GM18502 (cell line): ENCODE measurements around the gene SCT.

Source experiments
- ATAC-seq: cut with Tn5 transposase; IDR thresholded peaks from one replicate; pipeline ENCODE4 v1.9.1; 2021; ENCODE audit warnings: mild to moderate bottlenecking; ENCODE audit not compliant: unreplicated experiment, poor library complexity

The SCT gene

GRCh38 chr11:623999-624704 is 2.8 kb downstream of the SCT start:
- no peak for ATAC-seq

DNA sequence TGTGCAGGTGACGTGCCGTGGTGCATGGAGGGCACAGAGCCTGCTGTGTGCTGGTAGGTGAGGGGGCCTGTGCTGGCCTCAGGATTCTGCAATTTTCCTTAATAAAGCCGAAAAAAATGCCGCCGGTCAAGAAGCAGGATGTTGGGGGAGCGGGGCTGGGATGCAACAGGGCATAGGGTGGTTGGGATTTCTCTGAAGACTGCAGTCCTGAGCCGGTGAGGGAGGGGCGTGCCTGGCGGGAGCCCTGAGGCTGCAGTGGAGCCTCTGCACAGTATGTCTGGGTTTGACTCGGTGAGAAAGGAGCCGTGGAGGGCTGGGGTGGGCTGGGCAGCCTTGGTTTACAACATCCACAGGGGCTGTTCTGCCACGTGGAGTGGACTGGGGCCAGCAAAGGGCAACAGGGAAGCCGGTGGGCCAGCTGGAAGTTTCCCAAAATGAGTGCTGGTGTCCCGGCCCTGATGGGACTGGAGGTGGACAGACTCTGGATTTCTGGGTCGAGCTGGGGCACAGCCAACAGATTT is 3.6 kb downstream of the SCT start:
- no peak for ATAC-seq

DNA sequence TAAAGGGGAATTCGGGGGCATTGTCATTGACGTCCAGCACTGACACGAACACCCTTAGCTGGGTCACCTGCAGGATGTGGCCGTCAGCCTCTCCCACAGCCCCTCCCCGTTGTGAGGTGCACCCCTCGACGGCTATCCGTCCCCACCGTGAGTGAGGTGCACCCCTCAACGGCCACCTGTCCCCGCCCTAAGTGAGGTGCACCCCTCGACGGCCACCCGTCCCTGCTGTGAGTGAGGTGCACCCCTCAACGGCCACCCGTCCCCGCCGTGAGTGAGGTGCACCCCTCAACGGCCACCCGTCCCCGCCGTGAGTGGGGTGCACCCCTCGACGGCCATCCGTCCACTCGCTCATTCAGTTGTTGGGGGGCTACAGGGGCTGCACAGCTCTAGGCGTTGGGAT is 5.1 kb downstream of the SCT start:
- ATAC-seq: no peak

DNA sequence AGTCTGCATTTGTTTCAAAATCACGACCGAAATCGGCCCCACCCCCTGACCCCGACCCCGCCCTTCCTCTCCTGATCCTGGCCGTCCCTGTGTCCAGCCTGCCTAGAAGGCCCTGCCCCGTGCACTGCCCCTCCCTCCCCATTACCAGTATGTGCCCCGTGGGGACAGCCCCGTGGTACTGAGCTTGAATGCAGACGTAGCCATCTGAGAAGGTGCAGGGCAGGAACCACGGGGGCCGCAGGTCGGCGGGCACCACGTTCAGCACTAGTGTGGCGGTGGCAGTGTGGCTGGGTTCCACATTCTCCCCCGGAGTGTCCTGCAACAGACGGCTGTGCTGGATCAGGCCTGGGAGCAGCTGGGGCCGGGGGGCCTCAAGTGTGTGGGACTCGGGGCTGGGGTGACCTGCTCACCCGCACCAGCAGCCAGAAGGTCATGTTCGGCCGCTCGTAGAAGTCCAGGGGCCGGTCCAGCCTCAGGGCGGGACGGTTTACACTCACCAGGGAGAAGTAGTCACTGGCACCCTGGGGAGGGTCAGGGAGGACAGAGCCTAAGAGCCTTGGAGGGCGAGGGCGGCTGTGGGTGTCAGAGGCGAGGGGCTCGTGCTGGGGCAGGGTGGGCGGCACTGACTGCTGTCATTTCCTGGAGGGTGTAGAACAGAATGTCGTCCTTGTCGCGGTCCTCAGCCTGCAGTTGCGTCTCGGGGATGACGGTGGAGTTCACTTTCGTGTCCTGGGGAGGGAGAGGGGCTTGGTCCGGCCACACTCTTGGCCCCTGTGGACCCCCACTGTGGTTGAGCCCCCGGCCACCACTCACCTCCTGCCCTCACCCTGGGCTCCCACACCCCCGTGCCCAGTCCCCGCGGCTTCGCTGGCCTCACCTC is 5.8 kb downstream of the SCT start:
- no peak for ATAC-seq

GRCh38 chr11:620201-620600 is 6.8 kb downstream of the SCT start:
- no peak for ATAC-seq

DNA sequence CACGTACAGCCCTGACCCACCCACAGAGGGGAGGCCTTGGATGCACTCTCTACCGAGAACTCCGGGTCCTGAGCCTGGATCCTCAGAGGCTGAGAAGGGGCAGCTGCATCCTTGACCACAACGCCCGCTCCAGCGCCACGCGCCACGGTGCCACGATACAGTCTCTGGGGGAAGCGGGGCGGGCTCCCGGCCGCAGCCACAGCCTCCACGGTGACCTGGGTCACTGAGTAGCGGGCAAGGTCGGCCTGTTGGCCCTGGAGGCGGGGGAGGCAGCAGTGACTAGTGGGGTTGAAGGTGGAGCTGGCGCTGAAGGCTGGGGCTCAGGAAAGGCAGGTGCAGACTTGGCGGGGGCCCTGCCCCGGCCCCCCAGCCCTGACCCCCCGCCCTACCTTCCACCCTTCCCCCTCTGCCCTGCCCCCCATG is 7.3 kb downstream of the SCT start:
- ATAC-seq: no peak

GRCh38 chr11:618856-619627 is 7.9 kb downstream of the SCT start:
- ATAC-seq: no peak

- ATAC-seq: no peak
These were observed 8.9 kb downstream of the SCT start for GRCh38 chr11:617912-618682.

GRCh38 chr11:617199-617911 is 9.6 kb downstream of the SCT start:
- ATAC-seq: no peak

- ATAC-seq: no peak
These were observed 10.4 kb downstream of the SCT start for GRCh38 chr11:616320-617198.

DNA sequence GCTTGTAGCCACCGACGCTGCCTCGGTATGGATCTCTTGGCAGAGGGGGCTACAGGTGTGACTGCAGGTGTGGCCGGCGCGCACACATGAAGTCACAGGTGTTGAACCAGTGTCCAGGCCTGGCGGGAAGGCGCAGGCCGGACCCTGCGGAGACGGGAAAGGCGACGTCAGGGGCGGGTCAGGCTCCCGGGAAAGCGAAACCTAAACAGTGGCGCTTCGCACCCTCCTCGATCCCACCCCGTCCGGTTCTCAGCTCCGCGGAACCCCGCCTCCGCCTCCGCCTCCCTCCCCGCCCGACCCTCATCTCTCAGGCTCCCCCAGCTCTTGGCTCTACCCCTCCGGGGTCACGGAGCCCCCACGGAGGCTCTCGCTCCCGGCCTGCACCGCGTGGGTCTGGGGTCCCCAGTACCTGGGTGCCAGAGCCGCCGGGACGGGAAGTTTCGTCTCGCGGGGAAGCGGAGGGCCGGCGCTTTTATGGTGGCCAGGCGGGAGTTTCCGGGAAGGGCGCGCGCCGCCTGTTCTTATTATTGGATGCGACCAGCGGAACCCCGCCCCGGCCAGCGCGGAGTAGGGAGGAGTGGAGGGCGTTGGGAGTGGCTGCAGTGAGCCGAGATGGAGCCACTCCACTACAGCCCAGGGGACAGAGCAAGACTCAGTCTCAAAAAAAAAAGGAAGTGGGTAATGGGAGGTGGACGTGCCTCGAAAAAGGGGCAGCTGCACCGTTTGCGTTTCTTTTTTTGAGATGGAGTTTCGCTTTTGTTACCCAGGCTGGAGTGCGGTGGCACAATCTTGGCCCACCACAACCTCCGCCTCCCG is 11.3 kb downstream of the SCT start, which contains the start of gene IRF7:
Gene IRF7, minus strand, starts transcription at position 447 of the 816 bp plus-strand sequence. CDS start 586 bp downstream, outside the sequence.
- peak; percentile 80 for ATAC-seq

DNA sequence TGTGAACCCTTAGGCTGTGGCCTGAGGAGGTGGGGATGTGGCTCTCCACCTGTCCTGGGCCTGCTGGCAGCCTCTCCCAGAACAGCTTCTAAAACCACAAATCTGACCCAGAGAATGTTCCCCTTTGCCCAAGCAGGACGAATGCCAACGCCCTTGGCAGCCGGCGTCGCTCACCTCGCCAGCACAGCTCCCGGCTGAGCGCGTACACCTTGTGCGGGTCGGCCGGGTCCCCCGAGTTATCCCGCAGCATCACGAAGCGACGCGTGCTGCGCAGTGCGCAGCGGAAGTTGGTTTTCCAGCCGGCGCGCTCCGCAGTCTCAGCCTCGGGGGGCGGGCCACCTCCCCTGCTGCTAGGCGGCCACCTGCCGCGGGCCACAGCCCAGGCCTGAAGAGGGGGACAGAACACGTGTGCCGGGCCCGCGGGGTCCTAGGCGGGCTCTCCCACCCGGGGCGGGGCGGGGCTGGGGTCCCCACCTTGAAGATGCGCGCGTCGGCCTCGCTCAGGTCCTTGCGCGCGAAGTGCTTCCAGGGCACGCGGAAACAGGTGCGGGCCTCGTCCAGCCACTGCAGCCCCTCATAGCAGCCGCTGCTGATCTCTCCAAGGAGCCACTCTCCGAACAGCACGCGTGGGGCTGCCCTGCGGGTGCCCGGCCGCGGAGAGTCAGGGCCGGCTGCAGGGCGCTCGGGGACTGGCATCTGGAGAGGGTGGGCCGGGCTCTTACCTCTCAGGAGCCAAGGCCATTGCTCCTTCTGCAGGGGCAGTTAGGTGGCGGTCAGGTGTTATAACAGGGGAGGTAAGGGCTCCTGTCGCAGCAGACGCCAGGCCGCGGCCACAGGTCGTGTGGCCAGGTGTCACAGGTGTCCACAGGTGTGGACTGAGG is 12.1 kb downstream of the SCT start:
- ATAC-seq: no peak

DNA sequence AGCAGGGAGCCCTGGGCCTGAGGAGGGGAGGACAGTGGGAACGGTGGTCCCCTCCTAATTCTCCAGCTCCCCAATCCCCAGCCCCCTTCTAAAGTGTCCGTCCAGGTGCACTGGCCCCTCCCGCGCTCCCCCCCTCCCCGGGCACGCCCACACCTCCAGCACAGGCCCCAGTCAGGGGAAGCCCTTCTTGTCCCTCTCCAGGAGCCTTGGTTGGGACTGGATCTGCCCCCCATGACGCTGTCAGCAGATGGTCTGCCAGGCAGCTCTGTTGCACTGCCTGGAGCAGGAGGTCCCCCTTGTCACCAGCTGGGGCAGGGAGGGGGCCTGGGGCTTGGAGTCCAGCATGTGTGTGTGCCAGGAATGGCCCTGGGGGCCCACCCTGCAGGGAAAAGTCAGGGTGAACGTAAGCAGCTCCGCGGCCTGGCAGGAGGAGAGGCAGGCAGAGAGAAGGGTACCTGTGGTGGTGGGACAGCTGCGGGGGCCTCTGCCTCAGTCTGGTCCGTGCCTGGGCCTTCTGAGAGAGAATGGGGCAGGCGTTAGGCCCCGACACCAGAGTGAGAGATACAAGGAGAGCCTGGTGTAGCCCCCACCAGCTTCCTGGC is 12.9 kb downstream of the SCT start:
- ATAC-seq: no peak

GRCh38 chr11:613369-613968 is 13.5 kb downstream of the SCT start:
- no peak for ATAC-seq

GRCh38 chr11:612961-613300 is 14.1 kb downstream of the SCT start:
- ATAC-seq: no peak
